HG03442 (cell line): ENCODE measurements around the gene PROSER2.

ENCODE experiments used
- ATAC-seq: cut with Tn5 transposase; IDR thresholded peaks from one replicate; pipeline ENCODE4 v1.9.1; 2021; ENCODE audit warnings: mild to moderate bottlenecking, moderate library complexity; ENCODE audit not compliant: unreplicated experiment

Gene PROSER2

DNA sequence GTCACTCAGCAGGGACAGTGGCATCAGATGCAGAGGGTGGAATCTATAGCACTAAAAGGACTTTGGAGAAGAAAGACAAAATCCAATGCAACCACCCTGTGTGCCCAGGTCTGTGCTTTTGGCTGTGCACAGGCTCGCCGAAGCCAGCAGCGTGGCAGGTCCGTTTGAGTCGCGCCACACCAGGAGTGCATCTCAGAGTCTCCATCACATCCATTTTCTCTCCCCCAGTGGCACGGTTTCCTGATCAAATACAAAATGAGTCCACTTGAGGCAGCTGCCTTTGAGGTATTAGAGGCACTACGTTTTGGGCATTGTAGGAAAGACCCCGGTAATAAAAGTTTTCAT, 23.4 kb upstream of the PROSER2 start:
- ATAC-seq: no peak

DNA sequence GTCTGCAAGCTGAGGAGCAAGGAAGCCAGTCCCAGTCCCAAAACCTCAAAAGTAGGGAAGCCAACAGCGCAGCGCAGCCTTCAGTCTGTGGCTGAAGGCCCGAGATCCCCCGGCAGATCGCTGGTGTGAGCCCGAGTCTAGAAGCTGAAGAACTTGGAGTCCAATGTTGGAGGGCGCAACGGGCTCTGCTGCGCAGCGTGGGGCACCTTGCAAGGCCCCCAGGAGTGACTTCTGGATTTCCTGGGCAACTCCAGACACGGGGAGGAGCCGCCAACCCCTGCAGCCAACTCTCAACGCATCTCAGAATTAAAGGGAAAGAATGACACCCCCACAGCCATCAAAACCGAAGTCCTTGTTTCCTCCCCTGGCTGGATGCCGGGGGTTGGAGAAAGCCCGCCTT, 18.8 kb upstream of the PROSER2 start:
- ATAC-seq: no peak

DNA sequence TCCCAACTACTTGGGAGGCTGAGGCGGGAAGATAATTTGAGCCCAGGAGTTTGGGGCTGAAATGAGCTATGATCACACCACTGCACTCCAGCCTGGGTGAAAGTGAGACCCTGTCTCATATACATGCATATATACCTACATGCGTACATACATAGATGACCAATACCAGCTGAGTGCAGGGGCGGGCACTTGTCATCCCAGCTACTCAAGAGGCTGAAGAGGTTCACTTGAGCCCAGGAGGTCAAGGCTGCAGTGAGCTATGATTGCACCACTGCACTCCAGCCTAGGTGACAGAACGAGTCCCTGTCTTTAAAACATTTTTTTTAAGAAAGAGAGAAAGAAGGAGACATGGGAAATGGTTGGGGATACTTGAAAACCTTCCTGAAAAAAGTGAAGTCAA, 17.4 kb upstream of the PROSER2 start:
- ATAC-seq: no peak

DNA sequence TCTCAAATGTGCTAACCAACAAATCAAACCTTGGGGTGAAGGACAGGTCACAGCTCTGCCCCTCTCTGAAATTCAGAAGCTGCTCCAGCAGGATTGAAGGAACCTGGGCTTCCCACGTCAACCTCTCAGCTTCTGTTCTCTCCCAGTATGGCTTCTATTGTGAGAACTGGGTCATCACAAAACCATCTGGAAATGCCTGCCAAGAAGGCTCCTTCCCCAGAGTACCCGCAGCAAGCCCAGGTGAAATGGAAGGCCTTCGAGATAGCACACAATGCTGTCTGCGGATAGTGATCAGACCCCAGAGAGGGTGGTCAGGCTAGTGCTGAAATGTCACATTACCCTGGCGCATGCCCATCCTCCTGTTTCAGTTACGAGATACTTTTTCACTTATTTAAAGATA, 16.4 kb upstream of the PROSER2 start:
- no peak for ATAC-seq

DNA sequence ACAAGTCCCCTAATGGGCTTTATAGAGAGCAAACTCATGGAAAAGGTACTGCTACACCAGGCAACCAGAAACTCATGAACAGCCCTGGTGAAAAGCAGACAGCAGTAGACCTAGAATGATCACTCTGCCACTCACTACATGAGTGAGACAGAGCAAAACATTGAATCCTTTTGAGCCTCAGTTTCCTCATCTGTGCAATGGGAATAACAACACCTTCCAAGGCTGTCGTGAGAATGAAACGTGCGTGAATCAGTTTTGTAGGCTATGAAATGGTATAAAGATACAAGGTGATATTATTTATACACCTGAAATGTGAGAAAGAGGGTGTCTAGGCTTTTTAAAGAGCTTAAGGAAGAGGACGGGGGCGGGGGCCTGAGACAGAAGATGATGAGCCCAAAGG, 14.3 kb upstream of the PROSER2 start:
- ATAC-seq: no peak

DNA sequence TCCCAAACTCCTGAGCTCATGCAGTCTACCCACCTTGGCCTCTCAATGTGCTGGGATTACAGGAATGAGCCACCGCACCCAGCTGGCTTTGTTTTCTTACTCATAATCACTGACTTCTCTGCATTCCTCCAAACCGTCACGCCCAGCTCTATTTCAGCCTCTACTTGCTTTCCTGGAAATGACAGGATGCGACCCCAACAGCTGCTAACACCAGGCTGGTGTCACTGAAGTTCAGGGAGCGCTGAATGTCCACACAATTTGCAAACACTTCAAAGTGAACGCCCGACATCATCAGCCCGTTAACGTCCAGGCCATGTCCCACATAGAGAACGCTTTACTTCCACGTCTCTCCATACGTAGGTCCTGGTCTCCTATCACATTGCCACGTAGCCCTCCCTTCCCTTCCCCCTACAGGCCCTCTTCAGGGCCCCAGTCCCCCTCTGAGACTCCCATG, 12.8 kb upstream of the PROSER2 start:
- no peak for ATAC-seq

DNA sequence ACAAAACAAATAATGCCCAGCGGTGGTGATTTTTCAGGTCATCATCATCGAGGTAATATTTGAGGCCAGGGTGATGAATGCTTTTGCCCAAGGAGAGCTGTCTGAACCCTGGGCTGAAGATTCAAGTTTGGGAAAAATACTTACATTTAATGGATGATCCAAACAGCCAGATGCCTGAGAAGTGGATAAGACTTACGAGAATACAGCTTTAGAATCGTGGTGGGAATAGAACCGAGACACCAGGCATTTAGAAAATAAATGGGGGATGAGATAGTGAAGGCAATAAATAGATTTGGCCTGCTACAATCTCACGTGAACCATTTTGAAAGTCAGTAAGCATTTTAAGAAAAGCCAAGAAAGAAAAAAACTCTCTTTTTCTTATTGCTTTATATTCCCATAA, 12.2 kb upstream of the PROSER2 start:
- no peak for ATAC-seq

DNA sequence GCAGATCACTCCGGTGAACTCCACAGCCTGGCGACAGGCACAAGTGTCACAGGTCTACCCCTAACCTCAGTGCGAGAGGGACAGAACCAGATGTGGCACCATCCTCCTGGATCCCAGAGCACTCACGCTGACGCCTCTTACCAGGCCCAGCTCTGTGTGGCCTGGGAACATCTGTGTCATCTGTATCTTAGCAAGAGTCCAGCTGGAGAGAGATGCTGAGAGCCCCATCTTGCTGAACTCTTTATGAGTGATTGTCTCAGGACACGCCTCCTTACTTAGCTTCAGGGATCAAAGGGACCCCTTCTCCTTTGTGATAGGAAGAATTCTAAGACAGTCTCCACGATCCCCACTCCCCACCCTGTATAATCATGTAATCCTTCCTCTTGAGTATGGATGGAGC, 10.0 kb upstream of the PROSER2 start:
- ATAC-seq: no peak

DNA sequence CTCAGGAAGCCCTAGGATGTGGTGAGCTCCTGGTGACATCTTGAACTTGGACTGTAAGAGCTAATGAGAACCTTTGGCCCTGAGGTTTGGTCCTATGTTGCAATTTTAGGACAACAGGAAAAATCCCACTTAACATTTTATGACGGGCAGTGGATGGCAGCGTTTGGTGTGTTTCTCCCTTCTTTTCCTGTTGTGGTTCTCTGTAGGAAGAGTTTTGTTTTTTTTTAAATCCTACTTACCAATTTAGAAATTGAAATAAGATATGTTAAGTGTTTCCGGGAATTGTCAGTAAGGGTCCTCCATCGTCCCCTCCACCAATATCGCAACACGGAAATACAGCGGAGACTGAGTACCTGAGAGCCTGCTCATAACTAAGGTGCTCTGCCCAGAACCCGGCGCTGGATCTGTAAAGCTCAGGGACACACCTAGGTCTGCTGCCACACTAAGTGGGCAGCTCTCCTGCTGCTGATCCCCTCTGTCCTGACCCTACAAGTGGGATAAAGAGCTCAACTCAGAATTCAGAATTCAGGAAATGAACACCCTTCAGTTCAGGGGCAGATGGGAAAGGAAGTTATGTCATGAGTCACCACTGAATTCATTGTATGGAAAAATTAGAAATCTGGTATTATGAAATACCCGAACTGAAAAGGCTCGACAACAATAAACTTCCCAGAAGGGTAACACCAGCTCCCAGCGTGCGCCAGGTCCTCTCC, 9.1 kb upstream of the PROSER2 start:
- ATAC-seq: no peak

DNA sequence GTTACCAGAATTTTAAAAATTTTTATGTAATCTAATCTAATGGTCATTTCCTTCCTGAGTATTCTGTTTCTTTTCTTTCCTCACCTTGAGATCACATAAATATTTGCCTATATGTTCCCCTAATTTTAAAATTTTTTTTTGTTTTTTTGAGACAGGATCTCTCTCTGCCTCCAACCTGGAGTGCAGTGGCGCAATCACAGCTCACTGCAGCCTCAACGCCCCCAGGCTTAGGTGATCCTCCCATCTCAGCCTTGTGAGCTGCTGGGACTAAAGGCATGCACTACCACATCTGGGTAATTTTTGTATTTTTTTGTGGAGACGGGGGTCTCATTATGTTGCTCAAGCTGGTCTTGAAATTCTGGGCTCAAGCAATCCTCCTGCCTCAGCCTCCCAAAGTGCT, 4.1 kb upstream of the PROSER2 start:
- no peak for ATAC-seq

DNA sequence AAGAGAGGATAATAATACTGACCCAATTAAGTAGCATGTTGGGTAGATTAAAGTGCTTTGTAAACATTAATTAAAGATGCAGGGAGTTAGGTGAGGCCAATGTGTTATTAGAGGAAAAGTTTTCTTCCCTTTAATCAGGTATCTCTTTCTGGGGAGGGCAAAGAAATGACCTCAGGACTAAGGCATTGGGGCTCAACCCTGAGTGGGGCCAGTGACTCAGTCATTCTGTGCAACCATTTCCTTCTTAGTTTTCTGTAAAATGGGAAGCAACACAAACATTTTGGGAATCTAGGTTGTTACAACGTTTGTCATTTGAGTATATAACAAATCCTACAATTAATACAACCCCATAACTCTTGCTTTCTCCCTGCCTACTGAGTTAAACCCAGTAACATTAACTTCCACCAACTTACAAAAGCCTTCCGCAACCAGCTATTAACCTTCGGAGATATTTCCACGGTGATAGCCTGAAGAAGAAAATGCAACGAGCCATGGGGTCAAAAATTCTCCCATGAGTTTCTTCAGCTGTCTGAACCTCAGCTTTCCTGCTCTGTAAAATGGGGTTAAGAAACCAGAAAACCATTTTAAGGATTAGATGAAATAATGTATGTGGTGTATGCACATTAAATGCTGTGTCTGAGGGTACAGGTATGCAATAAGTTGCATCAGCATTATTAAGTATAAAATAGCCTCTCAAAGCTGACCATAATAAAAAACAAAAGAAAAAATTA, 965 bp upstream of the PROSER2 start:
- ATAC-seq: no peak

DNA sequence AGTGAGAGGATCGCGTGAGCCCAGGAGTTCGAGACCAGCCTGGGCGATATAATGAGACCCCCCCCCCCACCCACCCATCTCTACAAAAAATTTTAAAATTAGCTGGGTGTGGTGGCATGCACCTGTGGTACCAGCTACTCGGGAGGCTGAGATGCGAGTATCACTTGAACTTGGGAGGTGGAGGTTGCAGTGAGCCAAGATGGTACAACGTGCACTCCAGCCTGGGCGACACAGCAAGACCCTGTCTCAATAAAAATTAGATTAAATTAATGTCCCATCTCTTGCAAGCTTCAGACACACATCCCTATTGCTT, 391 bp upstream of the PROSER2 start:
- no peak for ATAC-seq

DNA sequence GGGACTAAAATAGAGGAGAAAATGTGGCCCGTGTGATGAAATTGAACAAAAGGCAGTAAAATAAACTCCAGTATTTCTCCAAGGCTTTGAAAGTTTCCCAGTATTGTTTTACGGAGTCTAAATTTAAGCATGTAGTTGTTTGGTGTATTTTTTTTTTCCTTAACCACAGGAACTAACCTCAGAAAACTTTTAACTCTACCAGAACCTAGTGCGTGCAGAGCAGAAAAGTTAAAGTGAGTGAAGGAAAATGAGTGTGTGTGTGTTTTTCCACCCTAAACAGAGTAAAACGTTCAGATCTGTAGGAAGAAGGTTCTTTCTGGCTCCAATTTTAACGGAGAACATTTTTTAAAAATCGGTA, 812 bp downstream of the PROSER2 start:
- no peak for ATAC-seq

DNA sequence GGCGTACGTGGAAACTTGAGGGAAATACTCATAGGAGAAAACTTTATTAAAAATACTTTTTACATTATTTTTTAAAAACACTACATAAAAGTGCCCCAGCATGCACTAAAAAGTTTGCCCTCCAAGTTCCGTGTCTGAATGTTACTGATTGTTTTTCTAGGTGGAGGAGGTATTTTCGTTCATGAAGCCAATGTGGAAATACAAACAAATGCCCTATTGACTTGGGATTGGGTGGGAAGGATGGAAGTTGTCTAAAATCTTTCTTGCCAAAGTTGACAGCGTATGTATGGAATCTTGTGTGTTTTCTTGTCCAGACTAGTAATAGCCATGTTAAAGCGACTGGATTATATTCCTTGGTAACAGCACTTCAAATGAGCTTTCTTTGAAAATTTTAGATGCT, 1.2 kb downstream of the PROSER2 start:
- ATAC-seq: no peak

DNA sequence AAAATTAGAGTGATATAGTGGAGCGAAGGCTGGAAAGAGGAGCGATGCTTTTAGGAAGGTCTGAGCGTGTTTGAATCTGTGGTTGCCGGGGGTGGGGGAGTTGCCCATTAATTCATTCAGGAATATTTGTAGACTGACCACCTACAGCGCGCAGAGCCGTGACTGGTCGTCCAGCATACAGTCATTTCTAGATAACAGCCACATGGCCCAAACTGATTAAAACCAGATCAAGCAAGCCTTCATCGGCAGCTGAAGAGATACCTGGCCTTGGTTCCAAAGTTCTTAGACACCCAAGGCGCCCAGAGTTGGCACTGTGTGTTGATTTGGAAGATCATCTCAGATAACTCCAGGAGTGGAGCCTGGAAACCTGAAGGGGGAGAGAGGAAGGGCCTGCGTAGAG, 1.7 kb downstream of the PROSER2 start:
- ATAC-seq: no peak

DNA sequence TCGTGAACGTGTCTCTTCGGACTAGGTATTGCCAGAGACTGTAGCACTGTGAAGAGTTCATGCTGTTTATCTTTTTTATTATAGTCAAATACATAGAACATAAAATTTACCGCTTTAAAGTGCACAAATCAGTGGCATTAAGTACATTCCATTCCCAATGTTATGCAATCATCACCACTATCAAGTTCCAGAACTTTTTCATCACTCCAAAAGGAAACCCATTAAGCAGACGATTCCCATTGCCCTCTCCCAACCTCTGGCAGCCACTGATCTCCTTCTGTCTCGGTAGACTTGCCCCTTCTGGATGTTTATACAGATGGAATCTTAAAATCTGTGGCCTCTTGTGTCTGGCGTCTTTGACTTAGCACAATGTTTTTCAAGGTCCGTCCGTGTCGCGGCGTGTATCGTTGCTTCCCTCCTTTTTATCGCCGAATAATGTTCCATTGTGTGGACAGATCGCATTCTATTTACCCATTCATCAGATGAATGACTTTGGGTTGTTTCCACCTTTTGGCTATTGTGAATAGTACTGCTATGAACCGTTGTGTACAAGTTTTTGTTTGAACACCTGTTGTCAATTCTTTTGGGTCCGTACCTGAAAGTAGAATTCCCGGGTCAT, 2.7 kb downstream of the PROSER2 start:
- no peak for ATAC-seq

DNA sequence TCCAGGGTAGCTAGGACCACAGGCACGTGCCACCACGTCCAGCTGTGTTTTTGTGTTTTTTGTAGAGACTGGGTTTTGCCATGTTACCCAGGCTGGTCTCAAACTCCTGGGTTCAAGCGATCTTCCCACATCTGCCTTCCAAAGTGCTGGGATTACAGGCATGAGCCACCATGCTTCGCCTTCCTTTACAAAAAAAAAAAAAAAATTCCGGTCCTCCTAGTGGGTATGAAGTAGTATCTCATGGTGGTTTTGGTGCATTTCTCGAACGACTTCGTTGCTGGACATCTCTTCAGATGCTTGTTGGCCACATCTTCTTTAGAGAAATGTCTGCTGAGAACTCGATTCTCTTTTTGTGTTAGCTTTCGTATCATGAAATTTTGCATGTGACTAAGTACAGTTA, 3.9 kb downstream of the PROSER2 start:
- no peak for ATAC-seq

DNA sequence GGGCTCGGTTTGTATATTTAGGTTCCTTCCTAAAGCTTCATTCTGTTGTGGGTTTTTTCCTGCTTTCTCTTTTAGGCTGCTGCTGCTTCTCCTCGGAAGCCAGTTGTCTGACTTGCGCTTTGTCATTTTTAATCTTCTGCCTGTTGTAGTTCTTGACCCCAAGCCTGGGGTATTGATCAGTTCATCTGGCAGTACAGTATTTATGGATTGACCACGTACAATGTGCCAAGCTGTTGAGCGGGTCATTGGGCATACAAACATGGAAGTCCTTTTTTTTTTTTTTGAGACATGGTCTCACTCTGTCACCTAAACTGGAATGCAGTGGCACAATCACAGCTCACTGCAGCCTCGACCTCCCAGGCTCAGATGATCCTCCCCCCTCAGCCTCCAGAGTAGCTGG, 4.3 kb downstream of the PROSER2 start:
- no peak for ATAC-seq

DNA sequence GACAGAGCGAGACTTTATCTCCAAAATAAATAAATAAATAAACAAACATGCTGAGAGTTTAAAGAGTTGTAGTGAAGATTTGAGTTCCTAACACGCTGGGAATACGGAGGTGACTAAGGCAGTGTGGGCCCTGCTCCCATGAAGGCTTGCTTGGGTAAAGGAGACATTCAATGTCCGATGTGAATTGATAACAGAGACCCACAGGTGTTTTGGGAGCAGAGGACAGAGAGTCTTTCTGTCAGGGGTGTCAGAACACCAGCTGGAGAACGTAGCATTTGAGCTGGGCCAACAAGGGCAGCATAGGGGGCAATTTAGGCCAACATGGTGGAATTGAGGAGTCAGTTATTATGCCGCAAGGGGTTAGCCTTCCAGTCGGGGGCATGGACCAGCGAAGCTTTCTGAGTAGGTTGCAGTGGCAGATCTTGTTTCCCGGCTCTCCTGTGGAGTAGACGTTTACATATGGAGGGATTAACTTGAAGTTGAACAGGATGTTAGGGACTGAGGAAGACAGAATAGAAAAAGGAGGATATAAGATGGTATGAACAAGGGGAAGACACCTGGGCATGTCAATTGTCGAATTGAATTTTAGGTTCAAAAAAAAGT, 5.6 kb downstream of the PROSER2 start:
- ATAC-seq: no peak

DNA sequence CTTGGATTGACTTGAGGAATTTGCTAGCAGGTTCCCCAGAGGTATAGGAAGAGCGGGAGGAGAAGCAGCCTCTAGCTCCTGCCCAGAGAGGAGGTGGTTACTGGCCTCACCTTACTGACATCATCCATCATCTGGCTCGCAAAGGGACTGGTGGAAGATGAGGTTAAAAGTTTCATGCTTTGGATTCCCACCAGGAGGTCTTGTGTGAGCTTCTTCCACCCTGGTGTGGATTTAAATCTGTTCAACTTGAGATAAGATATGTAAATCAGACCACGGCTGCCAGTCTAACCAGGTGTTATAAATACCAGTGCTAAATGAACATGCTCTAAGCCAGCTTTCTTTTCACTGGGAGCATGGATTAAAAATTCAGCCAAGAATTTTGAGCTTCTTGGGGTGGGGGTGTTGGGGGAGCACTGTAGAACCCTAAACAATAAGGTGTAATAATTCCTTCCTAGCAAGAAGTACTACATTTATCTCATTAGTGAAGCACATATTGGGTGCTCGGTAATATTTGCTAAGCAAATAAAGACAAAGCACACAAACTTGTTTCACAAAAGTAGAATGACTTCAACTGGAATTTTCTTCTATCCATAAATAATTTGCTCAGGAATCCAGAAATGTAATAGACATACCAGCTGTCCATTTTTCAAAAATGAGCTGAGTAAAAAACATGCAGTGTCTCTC, 7.8 kb downstream of the PROSER2 start:
- no peak for ATAC-seq

DNA sequence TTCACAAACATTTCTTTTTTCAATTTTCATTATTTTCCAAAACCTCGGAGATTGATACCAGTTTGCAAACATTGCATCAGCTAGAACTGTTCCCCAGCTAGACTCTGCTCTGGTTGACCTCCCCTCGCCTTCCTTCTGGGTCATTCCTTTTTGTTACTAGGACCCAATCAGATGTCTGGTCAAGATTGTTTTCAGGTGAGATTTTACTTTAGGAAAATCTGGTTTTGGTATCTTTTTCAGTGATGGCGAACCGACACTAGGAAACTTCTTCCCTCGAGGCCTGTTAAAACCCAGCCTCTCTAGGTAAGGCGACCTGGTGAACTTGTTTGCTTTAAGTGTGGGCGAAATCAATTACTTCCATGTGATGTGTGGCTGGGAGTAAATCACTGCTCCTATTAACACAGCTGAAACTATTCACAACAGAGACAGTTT, 8.4 kb downstream of the PROSER2 start:
- no peak for ATAC-seq

DNA sequence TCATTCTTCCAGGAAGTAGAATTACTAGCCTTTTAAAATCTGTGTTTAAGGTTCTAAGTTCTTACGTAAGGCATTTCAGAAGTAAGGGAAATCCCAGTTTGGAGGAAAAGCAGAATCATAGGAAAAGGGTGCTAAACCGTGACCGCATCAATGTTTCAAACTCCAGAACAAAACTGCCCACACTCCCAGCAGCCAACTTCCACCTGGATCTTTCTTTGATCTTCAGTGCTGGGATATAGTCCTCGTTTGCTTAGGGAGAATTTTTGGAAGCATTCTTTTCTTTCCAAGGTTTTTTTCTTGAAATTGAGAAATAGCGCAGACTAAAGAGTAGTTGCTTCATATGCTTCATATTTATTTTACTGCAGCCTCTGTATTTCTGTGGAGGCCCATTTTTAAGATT, 8.9 kb downstream of the PROSER2 start:
- no peak for ATAC-seq
